G401 (cell line): ENCODE measurements around the gene ARID4B. TPM values are rescaled to one million over a fixed set of nuclear protein-coding genes. Genes with fewer than 3 reads are reported as not detected.

Source experiments
- DNase-seq: peaks from one replicate; pipeline ENCODE4 v3.0.0-alpha.2; 2015; ENCODE audit warnings: low spot score
- in situ Hi-C: cut with HindIII; loops from 2 replicates; pipeline ENCODE4 v1.10.0; 2016; ENCODE audit warnings: low sequenced_read_pairs, mixed read lengths
- total RNA-seq: library from RNA; depleted of rRNA; stranded (reverse); fragments of >200 nt; shearing (Covaris generic); gene quantifications from 2 replicates; pipeline ENCODE4 v1.2.3, GENCODE V29; 2014; rRNA removed

Gene ARID4B
- total RNA-seq, 1 experiment from 2014 or later: 11.2 TPM

- DNase-seq: no peak
- in situ Hi-C loops: no loop called here
These were observed 203.3 kb downstream of the ARID4B start for GRCh38 chr1:235124665-235125064.

- DNase-seq: no peak
- in situ Hi-C loops: no loop called here
These were observed 203.9 kb downstream of the ARID4B start for GRCh38 chr1:235124111-235124510.

GRCh38 chr1:235122348-235122747, 205.6 kb downstream of the ARID4B start:
- in situ Hi-C loops: no loop called here
- no peak for DNase-seq

Other genes with a start within 250 kb of the ARID4B start
- 138 and 157 TPM in 2 replicates for gene TOMM20, start 199.3 kb downstream of the ARID4B start, total RNA-seq
- 45.3 and 49.8 TPM in 2 replicates for gene RBM34, start 166.9 kb downstream of the ARID4B start, total RNA-seq
- gene GGPS1, start 391 bp upstream of the ARID4B start, total RNA-seq: 9.9 and 35.0 TPM in 2 replicates
- 59.9 and 69.7 TPM in 2 replicates for gene TBCE, start 39.2 kb upstream of the ARID4B start, total RNA-seq
- 19.4 and 33.8 TPM in 2 replicates for gene B3GALNT2, start 176.3 kb upstream of the ARID4B start, total RNA-seq